Activated CD8-positive, alpha-beta memory T cell treated with anti-CD3 and anti-CD28 coated beads, Interleukin-2, amount 50 U/mL, for 48 hours (primary cell): ENCODE results near the gene DHX35.

ENCODE experiments used
- DNase-seq: peaks from one replicate; pipeline ENCODE4 v3.0.0-alpha.2; 2020

DHX35 gene

DNA sequence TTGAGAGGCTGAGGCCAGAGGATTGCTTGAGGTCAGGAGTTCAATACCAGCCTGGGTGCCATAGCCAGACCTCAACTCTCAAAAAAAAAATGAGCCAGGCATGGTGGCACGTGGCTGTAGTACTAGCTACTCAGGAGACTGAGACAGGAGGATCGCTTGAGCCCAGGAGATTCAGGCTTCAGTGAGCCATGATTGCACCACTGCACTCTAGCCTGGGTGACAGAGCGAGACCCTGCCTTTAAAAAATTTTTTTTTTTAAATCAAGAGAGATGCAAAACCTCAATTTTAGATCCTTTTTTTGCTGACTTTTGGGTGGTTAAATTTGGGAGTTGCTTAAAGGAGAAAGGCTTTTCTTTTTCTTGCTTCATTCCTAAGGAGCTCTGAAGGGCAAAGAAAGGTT, 70.9 kb downstream of the DHX35 start:
- DNase-seq, result no peak

DNA sequence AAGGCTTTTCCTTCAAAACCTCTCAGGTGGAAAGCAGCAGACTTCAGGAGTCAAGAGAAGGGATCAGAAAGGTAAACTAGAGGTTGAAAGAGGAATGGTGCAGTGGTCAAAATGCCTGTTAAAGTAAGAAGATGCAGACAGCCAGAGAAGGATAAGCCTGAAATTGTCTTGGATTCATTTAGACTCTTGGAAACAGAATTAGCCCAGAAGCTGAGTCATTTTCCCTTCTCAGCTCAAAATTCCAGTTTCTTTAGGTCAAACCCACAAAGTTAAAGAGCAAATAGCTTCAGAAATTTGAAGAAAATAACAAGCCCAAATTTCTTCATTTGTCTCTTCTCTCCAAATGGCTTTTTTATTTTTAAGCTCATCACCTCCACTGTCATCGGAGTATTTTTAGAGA, 73.9 kb downstream of the DHX35 start:
- DNase-seq, result no peak

DNA sequence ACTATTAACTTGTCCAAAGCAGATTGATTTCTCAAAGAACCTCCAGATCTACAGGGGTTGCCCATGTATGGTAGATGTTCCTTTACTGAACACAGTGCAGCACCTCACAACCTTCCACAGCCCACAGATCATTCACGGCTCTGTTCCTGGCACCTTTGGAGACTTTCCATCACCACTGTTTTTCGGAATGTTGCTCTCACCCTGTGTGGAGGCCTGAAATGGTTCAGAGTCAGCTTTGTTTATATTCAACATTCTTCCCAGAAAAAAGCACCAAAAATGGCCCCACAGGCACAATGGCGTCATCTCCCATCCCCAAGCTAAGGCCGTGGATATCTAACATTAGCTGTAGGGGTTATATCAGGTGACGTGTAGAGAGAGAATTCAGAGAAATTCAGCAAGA, 74.7 kb downstream of the DHX35 start:
- DNase-seq, result no peak

DNA sequence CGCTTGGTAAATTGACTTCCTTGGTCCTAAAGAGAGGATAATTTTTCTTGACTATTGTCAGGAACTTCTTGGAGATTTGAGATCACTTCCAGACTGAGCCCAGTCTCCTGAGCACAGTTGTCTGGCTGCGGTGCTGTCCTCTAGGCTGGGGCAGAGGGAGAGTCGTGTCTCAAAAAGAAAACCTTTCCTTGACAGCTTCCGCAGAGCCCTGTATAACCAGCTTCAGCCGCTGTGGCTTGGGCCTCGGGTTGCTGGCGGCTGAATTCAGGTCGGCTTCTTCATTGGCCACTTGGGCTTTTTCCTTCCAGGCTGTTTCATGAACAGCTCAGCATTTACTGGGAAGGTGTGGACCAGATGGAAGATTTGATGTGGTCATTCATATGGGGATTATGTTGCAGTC, 75.9 kb downstream of the DHX35 start:
- no peak for DNase-seq

DNA sequence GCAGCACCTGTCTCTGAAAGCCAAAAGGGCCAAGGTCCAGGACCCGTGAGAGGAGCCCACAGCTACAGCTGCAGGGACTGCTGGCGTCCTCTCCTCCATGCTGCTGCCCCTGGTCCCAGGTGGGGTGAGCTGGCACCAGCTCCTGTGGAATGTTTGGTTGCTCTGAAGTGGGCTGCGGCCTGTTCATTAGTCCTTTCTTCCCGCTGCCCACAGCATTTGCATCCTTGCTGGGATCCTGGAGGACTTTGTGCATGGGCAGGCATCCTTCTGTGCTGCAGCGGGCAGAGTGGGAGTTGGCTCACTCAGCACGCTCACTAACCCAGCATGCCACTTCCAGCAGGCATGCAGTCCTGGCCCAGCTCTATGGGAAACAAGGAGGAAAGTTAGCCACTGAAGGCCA, 76.4 kb downstream of the DHX35 start:
- no peak for DNase-seq

DNA sequence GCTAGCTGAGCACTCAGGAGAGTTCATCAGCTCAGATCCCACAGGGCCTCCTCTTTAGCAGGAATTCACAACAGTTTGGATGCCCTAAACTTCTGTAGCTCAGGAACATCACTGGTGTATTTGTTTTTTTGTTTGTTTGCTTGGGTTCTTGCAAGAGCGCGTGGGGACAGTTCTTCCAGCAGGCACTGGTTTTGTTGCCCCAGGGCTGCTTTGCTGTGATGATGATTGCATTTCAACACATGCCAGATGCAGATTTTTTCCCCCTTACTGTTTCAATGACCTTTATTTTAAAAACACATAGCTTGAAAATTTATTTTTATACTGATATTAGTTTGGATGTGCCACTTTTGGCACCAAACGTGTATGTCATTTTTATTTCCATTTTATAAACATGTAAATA, 77.1 kb downstream of the DHX35 start:
- no peak for DNase-seq

DNA sequence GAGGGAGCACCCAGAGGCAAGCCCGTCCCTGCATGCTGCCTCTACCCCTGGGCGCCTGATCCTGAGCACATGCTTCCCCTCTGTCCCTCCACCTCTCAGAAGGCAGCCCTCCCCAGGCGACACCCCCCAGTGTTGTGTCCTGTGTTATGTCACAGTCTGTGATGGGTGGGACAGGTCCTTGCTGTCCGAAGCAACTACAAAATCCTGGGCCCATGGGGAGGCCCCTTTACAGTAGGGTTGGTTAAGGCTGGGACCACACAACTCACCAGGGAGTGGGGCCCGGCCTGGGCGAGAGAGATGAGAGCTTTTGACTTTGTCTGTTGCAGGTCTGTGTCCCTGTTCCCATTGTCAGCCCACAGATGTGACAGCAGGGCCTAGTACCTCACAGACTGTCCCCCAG, 78.0 kb downstream of the DHX35 start:
- DNase-seq, result no peak

DNA sequence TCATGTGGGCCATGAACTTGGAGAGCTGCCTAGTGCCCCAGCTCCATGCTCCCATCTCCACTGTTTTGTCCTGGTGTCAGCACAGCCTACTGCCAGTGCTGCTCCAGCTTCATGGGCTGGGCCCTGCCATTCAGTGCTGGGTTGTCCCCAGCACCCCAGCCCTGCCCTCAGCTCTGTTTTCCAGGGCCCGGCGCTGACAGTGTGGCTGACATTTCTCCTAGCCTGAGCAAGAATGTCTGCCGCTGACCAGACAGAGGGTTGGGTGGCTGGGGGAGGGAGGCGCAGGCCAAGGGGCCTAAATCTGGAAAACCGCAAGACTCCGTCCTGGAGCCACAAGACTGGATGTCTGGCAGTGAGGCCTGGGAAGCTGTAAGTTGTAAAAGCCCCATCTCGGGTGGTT, 78.9 kb downstream of the DHX35 start:
- DNase-seq, result no peak

DNA sequence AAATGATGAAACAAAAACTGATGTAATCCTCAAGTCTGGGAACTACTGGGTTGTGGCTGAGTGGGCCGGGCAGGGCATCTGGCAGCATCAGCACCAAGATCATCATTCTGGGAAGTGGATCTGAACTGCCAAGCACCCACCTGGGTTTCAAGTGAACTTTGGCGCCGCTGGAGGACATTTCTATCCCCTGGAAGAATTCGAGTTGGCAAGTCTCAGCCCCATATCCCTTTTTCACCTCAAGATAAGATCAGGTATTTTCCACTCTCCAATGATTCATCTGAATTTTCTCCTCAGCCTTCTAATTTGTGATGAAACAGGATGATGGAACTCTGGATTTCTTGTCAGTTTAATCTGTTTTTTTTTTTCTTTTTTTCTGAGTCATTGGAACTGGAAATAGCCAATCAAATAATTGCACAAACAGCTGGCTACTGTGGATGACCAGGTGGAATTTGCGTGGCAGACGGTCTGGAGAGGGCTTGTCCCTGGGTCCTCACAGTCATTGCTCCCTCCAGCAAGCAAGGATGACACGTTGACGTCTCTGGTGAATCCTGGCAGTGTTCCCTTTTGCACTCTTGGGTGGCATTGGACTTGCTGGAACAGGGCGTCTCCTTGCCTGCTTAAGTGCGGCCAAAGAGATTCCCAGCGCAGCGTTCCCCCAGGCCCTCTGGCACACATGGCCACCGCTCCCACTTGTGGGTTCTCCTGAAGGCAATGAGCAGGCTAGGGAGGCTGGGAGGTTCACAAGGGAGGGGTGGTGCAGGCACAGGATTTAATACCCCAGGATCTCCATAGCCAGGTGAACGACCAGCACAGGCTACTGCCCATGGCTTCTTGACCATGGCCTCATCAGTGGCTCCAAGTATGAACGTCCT, 80.4 kb downstream of the DHX35 start:
- no peak for DNase-seq

DNA sequence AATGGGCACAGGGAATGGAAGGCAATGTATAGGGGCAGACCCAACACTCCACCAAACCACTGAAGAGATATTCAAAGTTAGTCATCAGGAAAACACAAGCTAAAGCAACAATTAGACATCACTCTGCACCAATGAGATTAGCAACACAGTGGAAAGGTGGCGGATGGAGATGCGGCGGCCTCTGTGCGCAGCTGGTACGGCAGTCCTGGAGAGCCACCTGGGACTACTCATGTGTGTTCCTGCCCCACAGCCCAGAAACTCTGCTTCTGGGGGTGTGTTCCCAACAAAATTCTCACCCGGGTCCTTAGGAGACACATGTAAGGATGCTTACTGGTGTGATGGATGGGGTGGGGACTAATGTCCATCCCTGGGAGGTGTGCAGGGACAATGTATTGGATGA, 82.4 kb downstream of the DHX35 start:
- DNase-seq, result no peak

DNA sequence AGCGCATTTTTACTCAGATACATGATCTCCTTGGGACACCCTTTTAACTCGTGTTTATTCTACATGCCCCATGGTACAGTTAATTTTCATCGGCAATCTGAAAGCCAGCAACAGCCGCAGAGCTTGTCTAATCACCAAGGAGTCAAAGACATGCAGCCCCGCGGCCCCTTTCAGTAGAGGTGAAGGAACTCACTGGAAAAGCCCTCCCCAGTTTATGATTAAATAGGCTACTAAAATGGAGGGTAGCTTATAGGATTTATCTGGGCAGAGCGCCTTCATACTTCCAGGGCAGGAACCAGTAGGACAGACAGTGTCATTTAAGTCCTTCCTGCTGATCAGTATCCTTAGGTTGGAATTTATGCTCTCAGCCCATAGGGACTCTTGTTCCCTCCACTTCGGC, 83.5 kb downstream of the DHX35 start:
- no peak for DNase-seq

DNA sequence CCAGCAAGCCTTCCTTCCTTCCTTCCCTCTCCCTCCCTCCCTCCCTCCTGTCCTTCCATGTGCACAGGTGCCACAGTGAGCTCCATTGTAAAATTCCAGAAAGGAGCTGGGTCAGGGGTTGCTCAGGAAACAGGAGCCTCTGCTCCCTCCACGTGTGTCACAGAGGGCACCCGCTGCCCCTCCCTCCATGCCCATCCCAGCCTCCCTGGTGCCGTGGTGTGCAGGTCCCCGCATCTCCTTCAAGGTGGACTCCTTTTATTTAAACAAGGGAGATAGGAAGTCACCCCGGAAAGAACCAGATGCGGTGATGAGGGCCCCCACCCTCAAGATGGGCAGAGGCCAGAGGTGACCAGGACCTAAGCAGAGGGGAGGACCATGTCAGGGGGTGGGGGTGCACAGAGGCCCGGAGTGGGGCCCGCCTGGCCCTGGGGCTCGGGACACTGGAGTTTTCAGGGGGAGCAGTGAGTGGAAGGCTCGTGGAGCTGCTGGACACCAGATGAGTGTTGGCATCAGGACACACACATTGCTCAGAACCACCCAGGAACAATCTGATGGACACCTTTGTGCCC, 85.4 kb downstream of the DHX35 start:
- DNase-seq, result no peak

DNA sequence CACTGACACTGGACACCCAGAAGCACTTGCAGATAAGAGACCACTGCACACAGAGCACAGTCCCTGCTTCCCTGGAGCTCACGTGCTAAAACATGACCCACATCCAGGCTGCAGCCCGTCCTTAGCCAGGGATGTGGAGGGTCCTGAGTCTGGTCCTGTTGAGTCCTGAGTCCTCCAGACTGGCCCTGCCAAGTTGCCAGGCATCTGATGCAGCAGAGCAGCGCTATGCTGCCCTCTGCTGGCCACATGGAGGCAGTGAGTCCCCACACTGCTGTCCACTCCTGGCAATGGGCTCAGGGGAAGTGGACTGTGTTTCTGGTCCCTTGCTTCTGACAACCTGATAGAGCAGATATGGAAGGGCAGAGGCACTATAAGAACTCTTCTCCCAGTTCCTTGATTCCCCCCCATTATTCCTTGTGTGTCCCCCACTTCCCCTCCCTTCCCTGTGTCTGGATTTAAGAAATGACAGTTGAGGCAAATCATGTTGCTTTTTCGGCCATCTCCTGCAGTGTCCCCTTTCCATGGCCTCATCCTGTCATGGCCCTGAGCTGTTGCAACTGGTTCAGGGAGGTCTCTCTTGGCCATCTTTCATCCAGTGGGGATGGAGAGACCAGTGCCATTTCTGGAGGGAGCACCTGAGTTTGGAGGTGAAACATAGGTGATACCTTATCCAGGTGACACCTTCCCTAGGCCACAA, 86.0 kb downstream of the DHX35 start:
- peak; percentile 89 for DNase-seq

DNA sequence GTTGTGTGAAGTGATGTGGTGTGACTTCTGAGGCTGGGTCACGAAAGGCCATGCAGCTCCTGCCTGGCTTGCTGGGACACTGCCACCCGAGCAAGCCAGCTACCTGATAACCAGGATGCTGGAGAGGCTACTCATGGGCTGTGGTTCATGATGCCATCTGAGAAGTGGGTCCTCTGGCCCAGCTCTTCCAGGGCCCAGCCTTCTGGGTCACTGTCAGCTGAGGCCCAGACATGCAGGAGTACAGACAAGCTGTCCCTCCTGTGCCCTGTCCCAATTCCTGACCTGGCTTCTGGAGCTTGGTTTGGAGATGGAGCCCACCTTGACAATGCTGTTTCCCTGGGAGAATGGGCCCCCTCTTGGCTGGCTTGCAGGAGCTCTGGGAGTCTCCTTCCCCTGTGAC, 87.0 kb downstream of the DHX35 start:
- DNase-seq, result peak; percentile 56

DNA sequence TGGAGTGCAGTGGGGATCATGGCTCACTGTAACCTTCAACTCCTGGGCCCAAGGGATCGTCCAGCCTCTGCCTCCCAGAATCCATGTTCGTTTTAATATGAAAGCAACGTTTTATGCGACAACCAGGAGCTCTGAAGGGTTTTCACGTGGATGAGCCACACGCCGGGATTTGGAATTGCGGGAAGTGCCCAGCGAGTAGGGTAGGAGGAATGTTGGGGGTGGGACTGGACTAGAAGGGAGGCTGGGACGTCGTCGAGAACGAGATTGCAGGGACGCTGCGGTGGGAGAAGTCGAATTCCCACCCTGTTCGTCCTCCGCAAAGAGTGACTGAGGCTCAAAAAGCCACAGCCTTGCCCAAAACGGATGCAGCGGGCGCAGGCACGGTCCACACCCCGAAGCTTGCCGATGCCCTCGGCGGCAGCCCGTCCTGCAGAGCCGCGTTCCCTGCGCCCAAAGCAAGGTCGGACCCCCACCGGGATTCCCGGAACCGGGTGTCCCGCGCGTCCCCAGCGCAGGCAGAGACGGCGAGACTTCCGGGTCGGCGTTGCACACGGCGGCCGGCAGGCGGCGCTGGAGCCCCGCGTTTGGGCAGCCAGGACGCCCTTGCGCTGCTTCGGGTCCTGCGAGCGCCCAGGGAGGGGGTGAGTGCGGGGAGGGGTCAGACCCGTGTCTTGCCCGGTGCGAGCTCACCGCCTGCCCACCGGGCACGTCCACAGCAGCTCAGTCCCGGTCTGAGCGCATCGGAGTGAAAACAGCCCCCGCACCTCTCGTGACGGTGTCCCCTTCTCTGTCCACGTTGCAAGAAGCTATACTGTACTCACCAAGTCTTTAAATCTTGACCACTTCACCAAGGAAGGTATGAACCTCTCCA, 87.8 kb downstream of the DHX35 start:
- DNase-seq, result peak; percentile 93

DNA sequence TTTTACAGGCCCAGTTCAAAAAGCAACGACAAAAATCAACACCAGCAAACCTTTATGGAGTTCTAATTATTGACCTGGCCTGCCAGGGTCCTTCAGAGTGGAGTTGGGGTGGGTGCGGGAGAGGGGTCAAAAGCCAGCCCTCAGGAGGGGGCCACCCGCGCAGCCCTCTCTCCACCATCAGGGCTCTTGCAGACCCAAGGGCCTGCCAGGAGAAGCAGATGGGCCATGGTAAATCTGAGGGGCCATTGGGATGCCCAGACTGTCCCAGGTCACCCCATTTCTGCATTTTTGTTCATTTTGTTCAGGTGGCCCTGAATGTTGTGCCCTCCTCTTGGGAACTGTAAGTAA, 88.4 kb downstream of the DHX35 start:
- no peak for DNase-seq

DNA sequence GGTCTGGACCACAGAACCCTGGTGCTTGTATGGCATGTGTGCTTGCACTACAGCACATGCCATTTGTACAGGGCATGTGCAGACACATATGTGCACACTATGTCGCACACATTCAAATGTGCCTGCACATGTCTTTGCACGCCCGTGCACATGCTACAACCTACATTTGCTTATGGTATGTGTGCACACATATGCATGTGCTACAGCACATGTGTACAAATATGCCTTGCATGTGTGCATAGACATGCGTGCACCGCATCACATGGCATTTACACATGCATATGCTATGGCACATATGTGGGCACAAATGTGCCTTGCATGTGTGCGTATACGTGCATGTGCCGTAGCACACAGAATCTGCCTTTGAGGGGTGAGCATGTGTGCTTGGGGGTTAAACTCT, 90.5 kb downstream of the DHX35 start:
- DNase-seq, result no peak

DNA sequence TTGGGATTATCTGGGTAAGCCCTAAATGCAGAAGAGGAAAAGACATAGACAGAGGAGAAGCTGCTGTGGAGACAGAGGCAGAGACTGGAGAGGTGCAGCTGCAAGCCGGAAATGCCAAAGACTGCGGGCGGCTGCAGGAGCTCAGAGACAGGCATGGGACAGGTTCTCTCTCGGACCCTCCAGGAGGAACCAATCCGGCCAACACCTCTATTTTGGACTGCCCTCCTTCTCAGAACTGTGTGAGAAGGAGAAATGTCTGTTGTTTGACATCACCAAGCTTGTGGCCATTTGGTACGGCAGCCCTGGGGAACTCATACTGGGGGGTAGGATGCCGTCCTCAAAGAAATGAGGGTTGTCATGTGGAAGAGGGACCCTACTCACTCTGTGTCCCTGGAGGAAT, 95.0 kb downstream of the DHX35 start:
- DNase-seq, result no peak

DNA sequence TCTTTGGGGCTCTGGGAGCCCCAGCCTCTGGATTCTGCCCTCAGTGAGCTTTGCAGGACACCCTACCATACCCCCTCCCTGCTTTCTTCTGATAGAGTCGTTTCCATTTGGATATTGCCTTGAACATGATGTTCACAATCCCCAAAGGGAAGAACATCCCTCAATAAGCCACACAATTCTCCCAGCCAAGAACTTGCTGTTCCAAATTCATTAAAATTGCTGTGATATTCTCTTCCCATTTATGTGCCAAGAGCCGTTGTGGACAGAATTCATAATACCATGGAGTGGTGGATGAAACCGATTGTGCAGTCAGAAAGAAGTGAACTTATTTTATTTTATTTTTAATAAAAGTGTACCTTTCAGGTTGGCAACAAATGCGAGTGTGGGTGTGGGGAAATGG, 95.8 kb downstream of the DHX35 start:
- no peak for DNase-seq

DNA sequence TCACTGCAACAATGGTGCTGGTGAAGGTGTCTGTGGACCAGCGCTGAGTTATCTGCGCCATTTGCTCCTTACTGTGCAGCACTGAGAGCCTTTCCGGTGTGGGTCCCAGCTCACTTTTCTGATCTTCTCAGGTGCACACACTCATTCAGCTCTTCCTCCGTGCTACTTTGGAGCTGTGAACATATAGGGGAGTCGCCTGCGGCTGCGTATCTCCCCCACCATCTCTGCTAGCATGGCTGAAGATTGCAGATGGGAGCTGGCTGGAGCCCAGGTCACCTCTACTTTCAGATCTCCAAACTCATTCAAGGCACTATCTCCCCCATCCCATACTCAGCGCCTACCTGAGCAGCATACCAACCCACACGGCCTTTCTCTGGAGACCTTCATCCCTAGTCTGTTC, 96.9 kb downstream of the DHX35 start:
- no peak for DNase-seq

DNA sequence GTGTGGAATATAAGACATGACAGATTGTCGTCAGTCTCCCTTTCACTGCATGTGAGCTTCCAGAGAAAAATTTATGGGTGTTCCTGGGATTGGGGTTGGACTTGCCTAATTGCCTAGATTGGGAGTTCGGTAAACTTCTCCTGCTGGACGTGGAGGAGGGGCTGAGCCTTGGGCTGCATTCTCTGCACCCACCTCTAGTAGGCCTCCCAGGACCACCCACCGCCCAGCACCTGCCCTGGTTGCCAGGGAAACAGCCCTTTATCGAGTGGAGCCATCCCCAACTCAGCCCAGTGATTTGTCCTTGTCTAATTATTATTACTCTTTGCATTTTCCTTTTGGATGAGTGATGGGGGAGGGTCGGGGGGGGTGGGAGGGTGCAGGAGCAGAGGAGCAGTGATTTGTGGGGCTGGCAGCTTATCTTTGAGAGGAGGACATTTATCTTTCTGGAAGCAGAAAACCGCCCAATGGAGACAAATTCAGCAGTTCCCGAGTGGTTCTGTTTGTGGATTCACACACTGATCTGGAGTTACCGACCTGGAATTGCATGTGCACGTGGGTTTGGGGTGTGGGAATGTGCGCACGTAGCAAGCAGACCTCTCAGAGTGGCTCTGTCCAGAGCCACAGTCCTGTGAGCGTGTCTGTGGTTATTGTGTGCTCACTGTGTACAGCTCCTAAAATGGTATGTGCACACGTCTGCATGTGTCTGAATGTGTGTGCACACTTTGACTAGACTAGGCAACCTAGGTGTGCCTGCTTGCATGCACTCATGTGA, 104.5 kb downstream of the DHX35 start:
- no peak for DNase-seq

DNA sequence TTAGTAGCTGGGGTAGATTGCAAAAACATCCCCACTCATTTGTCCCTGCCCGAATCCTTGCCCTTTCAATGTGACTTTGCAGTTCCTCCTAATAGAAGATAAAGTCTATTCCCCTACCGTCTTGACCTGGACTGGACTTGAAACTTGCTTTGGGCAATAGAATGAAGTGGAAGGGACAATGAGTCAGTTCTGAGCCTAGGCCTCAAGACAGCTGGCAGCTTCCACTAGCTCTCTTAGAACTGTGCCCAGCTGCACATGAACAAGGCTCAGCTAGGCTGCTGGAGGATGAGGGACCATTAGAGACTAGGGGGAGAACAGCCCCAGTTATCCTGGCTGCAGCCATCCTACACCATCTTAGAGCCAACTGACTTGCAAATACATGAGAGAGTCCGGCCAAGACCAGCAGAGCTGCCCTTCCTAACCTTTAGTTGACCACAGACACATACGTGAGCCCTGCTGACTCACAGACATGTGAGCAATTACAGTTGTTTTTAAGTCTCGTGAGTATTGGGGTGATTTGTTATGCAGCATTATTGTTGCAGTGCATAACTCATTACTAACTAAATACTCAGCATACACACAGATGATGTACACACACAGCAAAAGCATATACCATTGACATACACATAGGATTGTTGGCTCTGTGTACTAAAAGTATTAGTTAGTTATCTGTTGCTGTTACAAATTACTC, 105.5 kb downstream of the DHX35 start:
- no peak for DNase-seq
